Activated CD4-positive, alpha-beta T cell treated with anti-CD3 and anti-CD28 coated beads, Interleukin-2, Interleukin-6, amounts not matched to agents 100 ng/mL and 50 ng/mL, durations not matched to agents 16 hours and 8 hours (primary cell): Measurements from ENCODE around the gene P2RX3.

Experiments
- DNase-seq: peaks from one replicate; pipeline ENCODE4 v3.0.0-alpha.2; 2020

Gene P2RX3

GRCh38 chr11:57376095-57377090 lies 38.2 kb downstream of the P2RX3 start:
- DNase-seq: no peak

- DNase-seq: no peak
These were observed 39.0 kb downstream of the P2RX3 start for GRCh38 chr11:57377107-57377506.

GRCh38 chr11:57378186-57378585 lies 40.0 kb downstream of the P2RX3 start:
- DNase-seq: no peak

GRCh38 chr11:57379732-57380131 lies 41.6 kb downstream of the P2RX3 start:
- DNase-seq: no peak

- DNase-seq: no peak
These were observed 42.8 kb downstream of the P2RX3 start, which contains the start of gene PRG3 for GRCh38 chr11:57380975-57381374. TSS of gene PRG3 (minus strand) at chr11:57381150. CDS start at chr11:57380708, 442 bp downstream.

- no peak for DNase-seq
These were observed 48.2 kb downstream of the P2RX3 start for GRCh38 chr11:57386178-57386940.

- DNase-seq: no peak
These were observed 49.3 kb downstream of the P2RX3 start for GRCh38 chr11:57387289-57388030.

GRCh38 chr11:57390535-57390934 lies 52.4 kb downstream of the P2RX3 start, which contains the start of gene PRG2:
TSS of gene PRG2 (minus strand) at chr11:57390650. CDS start at chr11:57389944, 706 bp downstream.
- no peak for DNase-seq

GRCh38 chr11:57391111-57391510 lies 53.0 kb downstream of the P2RX3 start:
- no peak for DNase-seq

GRCh38 chr11:57391539-57391938 lies 53.4 kb downstream of the P2RX3 start:
- no peak for DNase-seq

- no peak for DNase-seq
These were observed 54.1 kb downstream of the P2RX3 start for GRCh38 chr11:57392066-57392762.

GRCh38 chr11:57392763-57393105 lies 54.6 kb downstream of the P2RX3 start:
- no peak for DNase-seq

GRCh38 chr11:57394203-57394965 lies 56.2 kb downstream of the P2RX3 start:
- no peak for DNase-seq

- DNase-seq: no peak
These were observed 57.9 kb downstream of the P2RX3 start for GRCh38 chr11:57395905-57396623.

- DNase-seq: no peak
These were observed 58.6 kb downstream of the P2RX3 start for GRCh38 chr11:57396744-57397143.

- no peak for DNase-seq
These were observed 59.3 kb downstream of the P2RX3 start for GRCh38 chr11:57397394-57397990.

- no peak for DNase-seq
These were observed 61.1 kb downstream of the P2RX3 start for GRCh38 chr11:57399221-57399620.

- DNase-seq: no peak
These were observed 61.9 kb downstream of the P2RX3 start for GRCh38 chr11:57399972-57400578.

GRCh38 chr11:57402188-57403002 lies 64.2 kb downstream of the P2RX3 start:
- no peak for DNase-seq
